ENCODE data around the gene DKK3. TPM values are rescaled to one million over a fixed set of nuclear protein-coding genes. Genes with fewer than 3 reads are reported as not detected.

DKK3 gene
- total RNA-seq, 4 donors from 2014 or later = 8.7 to 34.1 (median 20.4) TPM

DNA sequence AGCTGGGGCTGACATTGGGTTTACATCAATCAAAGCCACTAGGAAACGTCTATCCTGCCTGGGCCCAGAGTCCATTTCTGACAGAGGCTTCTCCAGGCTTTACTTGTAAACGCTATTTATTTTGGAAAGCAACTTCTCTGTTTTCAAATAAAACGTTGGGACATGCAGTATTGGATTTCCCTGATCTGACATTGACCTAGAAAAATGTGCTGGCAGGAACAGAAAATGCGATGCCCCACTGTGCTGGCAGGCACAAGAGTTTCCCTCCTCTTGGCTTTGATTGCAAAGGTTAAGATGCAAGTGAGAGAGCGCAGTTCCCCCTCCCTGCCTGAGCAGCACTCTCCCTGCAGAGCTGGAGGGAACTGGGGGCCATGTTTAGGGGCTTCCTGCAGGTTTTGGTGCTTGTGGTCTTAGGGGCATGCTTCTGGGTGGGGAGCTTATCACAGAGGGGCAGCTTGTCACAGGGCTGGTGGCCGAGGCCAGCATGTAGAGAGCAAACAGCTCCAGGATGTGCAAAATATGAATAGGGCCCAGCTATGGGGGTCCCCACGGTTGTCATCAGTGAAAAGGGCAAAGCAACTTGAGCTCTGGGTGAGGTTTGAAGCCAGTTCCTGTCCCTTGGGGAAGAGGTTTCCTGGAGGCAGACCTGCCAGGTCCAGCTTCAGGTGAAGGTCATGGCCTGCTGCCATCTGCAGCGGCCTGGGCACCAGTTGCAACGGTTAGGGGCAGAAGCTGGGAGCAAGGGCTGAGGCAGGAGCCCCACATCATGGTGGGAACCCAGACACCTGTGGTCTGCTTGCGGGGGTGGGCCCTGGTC, 42.3 kb upstream of the DKK3 start:
- TF ChIP-seq, protein P1, sequence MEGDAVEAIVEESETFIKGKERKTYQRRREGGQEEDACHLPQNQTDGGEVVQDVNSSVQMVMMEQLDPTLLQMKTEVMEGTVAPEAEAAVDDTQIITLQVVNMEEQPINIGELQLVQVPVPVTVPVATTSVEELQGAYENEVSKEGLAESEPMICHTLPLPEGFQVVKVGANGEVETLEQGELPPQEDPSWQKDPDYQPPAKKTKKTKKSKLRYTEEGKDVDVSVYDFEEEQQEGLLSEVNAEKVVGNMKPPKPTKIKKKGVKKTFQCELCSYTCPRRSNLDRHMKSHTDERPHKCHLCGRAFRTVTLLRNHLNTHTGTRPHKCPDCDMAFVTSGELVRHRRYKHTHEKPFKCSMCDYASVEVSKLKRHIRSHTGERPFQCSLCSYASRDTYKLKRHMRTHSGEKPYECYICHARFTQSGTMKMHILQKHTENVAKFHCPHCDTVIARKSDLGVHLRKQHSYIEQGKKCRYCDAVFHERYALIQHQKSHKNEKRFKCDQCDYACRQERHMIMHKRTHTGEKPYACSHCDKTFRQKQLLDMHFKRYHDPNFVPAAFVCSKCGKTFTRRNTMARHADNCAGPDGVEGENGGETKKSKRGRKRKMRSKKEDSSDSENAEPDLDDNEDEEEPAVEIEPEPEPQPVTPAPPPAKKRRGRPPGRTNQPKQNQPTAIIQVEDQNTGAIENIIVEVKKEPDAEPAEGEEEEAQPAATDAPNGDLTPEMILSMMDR (IDR thresholded peaks at IDR 0.05; ENCODE audit: low read depth) = no peak

DNA sequence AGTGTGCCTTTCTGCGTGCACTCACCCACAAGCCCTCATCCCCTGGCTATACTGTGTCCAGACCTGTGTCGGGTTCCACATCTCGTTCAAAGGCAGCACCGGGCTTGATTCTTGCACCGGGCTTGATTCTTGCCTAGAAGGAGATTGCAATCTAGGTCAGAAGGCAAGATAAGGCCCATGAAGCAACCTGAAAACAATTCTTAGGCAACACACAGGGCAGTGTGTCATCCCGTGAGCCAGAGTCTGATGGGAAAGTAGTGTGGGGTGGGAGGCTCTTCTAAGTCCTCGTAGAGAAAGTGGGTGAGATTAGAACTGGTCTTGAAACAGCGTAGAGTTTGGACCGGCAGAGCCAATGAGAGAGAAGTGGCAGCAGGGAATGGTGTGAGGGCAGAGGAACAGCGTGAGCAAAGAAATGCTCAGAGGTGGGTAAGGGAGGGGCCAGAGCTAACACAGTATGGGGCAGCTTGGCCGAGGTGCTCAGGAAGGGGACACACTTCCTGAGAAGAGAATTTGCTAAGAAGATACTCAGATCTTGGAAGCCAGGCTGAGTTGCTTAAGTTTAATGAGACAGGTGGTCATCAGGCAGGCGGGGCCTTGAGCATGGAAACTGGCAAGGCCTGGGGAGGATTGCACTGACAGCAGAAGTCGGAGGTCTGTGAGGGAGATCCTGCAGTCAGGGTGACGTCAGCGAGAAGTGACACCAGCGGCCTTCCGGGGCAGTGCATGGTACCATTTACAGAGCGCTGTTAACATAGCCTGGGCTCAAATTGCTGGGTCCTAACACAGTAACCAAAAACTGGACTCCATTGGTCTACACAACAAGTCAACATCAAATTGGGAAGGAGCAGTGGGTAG, 40.7 kb upstream of the DKK3 start:
- TF ChIP-seq, protein P1 (IDR thresholded peaks at IDR 0.05; ENCODE audit: low read depth) = no peak

DNA sequence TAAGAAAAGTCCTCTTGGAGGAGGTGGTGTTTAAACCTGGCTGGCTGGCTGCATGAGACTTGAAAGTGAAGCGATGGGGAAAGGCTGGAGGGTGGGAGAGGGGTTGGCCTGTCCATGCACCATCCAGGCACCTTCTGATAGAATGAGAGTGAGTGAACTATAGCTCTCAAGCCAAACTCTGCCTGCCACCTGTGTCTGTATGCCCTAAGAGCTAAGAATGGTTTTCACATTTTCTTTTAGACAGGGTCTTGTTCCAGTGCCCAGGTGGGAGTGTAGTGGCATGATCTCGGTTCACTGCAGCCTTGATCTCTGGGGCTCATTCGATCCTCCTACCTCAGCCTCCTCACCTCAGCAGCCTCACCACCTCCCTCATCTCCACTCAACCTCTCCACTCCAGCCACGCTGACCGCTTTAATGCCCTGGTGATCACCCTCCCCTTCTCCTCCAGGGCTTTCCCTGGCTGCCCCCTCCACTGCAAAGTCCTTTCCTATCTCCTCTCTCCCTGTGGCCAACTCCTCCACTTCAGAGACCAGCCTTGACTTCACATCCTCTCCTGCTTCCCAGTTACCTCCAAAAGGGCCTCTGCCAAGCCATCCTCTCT, 38.3 kb upstream of the DKK3 start:
- TF ChIP-seq, protein P1 (IDR thresholded peaks at IDR 0.05; ENCODE audit: low read depth) = no peak

DNA sequence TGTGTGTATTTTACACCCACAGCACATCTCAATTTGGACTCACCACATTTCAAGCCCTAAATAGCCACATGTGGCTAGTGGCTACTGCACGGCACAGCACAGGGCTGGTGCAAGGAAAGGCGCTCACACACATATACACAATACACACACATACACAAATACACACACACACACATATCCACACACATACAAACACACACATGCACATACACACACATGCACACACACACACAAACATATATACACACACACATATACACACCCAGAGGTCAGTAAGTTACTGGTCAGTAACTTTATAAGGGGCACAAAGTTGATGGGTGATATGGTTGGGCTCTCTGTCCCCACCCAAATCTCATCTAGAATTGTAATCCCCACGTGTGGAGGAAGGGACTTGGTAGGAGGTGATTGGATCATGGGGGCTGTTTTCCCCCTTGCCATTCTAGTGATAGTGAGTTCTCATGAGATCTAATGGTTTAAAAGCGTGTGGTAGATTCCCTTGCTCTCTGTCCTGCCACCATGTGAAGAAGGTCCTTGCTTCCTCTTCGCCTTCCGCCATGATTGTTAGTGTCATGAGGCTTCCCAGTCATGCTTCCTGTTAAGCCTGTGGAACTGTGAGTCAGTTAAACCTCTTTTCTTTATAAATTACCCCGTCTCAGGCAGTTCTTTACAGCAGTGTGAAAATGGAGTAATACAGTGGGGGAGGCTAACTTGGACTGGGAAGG, 37.6 kb upstream of the DKK3 start:
- TF ChIP-seq, protein P1 (IDR thresholded peaks at IDR 0.05; ENCODE audit: low read depth) = no peak

DNA sequence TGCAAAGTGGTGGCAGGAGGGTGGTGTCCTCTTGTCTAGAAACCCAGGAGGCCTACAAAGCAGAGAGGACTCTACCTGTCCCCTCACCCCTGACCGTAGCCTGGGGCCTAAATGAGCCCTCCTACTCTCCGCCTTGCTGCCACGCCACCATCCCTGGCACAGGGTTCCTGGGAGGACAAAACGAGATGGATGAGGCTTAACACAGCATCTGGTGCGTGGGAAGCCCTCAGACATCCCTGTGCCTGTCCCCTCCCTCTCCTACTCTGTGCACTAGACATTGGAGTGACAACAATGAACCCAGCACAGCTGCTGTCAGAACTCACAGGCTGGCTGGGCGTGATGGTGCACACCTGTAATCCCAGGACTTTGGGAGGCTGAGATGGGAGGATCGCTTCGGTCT, 36.4 kb upstream of the DKK3 start:
- TF ChIP-seq, protein P1 (IDR thresholded peaks at IDR 0.05; ENCODE audit: low read depth) = no peak

DNA sequence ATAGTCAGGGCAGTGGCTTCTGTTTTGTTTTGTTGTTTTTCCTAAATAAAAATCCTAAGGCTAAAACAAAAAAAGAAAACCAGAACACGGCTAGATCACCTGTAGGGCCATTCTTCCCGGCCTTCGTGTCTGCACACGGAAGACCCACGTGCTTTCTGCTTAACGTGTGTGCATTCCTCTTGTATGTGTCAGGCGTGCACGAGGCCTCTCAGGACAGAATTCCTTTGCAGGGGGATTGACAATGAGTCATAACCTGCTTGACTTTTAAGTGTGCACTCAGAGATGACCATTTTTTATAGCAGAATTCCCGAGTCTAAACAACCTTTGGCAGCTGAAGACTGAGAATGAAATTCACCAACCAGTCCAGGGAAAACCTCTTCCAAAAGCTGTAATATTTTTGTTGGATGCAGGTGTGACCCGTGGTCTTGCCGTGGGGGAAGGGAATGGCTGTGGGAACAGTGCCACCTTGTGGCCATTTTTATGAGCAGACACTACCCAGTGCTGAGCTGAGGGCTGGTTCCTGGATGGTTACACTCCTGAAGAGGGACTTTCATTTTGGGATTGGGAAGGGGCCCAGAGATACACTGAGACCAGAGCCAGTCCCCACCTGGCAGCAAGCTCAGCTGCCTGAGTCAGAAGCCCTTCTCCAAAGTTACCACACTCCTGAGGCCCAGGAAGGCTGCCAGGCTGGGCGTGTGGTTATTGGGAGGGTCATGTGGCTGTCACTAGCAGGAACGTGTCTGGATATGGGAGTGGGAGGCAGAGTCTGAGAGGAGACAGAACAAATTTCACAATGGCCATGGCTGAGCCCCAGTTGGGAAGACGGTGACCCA, 35.7 kb upstream of the DKK3 start:
- TF ChIP-seq, protein P1 (IDR thresholded peaks at IDR 0.05; ENCODE audit: low read depth) = no peak

Measured in subcutaneous adipose tissue (tissue), 4 donors.